CD14-positive monocyte (primary cell): ENCODE measurements around the gene TMEM44. TPM values are rescaled to one million over a fixed set of nuclear protein-coding genes. Genes with fewer than 3 reads are reported as not detected.
A peak's percentile ranks its signal among the peaks of the same experiment; 100 is the strongest.

ENCODE experiments used
- DNase-seq, 3 donors: peaks; one replicate each; pipeline ENCODE4 v3.0.0-alpha.2; 2011 to 2022
- H2AFZ ChIP-seq: 2 replicates; pipeline ENCODE4 v1.6.0; 2012; ENCODE audit warnings: mild to moderate bottlenecking, low read depth, low read length, inconsistent platforms; ENCODE audit not compliant: insufficient read depth, poor library complexity, severe bottlenecking
- H3K27ac ChIP-seq, 2 donors: 1 replicate in 1 of 2; 2 replicates in 1 of 2; pipeline ENCODE4 v1.5.1; 2012 to 2013; ENCODE audit warnings: low read length in 2 of 2, control low read depth in 1 of 2, inconsistent platforms in 1 of 2, low read depth in 1 of 2, mild to moderate bottlenecking in 1 of 2
- H3K27me3 ChIP-seq, 2 donors: one replicate each; pipeline versions ENCODE4 v1.6.0 to v1.6.1; 2011 to 2013; ENCODE audit warnings: low read length in 2 of 2; ENCODE audit not compliant: control insufficient read depth in 2 of 2, insufficient read depth in 2 of 2
- H3K36me3 ChIP-seq, 2 donors: replicated peaks in 1 of 2; 1 replicate in 1 of 2; 2 replicates in 1 of 2; pipeline versions ENCODE4 v1.5.1 to v1.6.1; 2012 to 2013; ENCODE audit warnings: low read length in 2 of 2, control low read depth in 1 of 2, inconsistent platforms in 1 of 2, mild to moderate bottlenecking in 1 of 2; ENCODE audit not compliant: insufficient read depth in 2 of 2, control insufficient read depth in 1 of 2
- H3K4me1 ChIP-seq, 2 donors: 1 replicate in 1 of 2; 2 replicates in 1 of 2; pipeline versions ENCODE4 v1.5.1 to v1.6.1; 2012 to 2013; ENCODE audit warnings: low read length in 2 of 2, control low read depth in 1 of 2, inconsistent platforms in 1 of 2, mild to moderate bottlenecking in 1 of 2, moderate library complexity in 1 of 2; ENCODE audit not compliant: insufficient read depth in 2 of 2, control insufficient read depth in 1 of 2
- H3K4me2 ChIP-seq: replicated peaks from 2 replicates; pipeline ENCODE3; 2012; ENCODE audit warnings: low read length, moderate library complexity, mild to moderate bottlenecking; ENCODE audit not compliant: poor library complexity, severe bottlenecking; ENCODE audit errors: extremely low read depth
- H3K4me3 ChIP-seq, 3 experiments: fragments of 200-600 bp in 1 of 3; sonication (generic) in 1 of 3; replicated peaks in 1 of 3; 1 replicate in 2 of 3; 2 replicates in 1 of 3; pipeline ENCODE4 v1.5.1; 2011 to 2013; ENCODE audit warnings: low read length in 3 of 3, mild to moderate bottlenecking in 3 of 3, control low read depth in 2 of 3, low read depth in 2 of 3, inconsistent platforms in 1 of 3, moderate library complexity in 1 of 3
- H3K79me2 ChIP-seq: 2 replicates; pipeline ENCODE4 v1.6.0; 2012; ENCODE audit warnings: mild to moderate bottlenecking, control low read depth, inconsistent platforms, low read length, moderate library complexity; ENCODE audit not compliant: insufficient read depth
- H3K9ac ChIP-seq: 2 replicates; pipeline ENCODE4 v1.6.0; 2017; ENCODE audit warnings: low read length, mild to moderate bottlenecking; ENCODE audit not compliant: insufficient read depth, poor library complexity, severe bottlenecking
- H3K9me3 ChIP-seq, 2 donors: replicated peaks in 1 of 2; 1 replicate in 1 of 2; 2 replicates in 1 of 2; pipeline versions ENCODE4 v1.5.1 to v1.6.1; 2012 to 2013; ENCODE audit warnings: low read length in 2 of 2, control low read depth in 1 of 2; ENCODE audit not compliant: control insufficient read depth in 1 of 2, insufficient read depth in 1 of 2
- H4K20me1 ChIP-seq: 2 replicates; pipeline ENCODE4 v1.6.0; 2012; ENCODE audit warnings: mild to moderate bottlenecking, low read length, control low read depth, moderate library complexity; ENCODE audit not compliant: insufficient read depth
- H3K27ac Mint-ChIP-seq, 7 donors: one replicate each; pipeline ENCODE4 v1.8.0; 2020; ENCODE audit warnings: mild to moderate bottlenecking in 7 of 7, mixed read lengths in 7 of 7, moderate library complexity in 6 of 7, inconsistent platforms in 2 of 7
- H3K27me3 Mint-ChIP-seq, 3 donors: one replicate each; pipeline ENCODE4 v1.8.0; 2021 to 2022; ENCODE audit warnings: low read depth in 3 of 3, mild to moderate bottlenecking in 3 of 3, mixed read lengths in 3 of 3, moderate library complexity in 3 of 3, inconsistent platforms in 1 of 3
- H3K36me3 Mint-ChIP-seq, 2 donors: one replicate each; pipeline ENCODE4 v1.8.0; 2020; ENCODE audit warnings: mixed read lengths in 2 of 2, inconsistent platforms in 1 of 2, mild to moderate bottlenecking in 1 of 2
- H3K4me1 Mint-ChIP-seq: one replicate; pipeline ENCODE4 v1.8.0; 2020; ENCODE audit warnings: mild to moderate bottlenecking, mixed read lengths
- H3K4me3 Mint-ChIP-seq, 2 donors: one replicate each; pipeline ENCODE4 v1.8.0; 2020; ENCODE audit warnings: mild to moderate bottlenecking in 2 of 2, mixed read lengths in 2 of 2, moderate library complexity in 1 of 2
- H3K9me3 Mint-ChIP-seq, 7 donors: one replicate each; pipeline ENCODE4 v1.8.0; 2020 to 2022; ENCODE audit warnings: mixed read lengths in 7 of 7, mild to moderate bottlenecking in 6 of 7, moderate library complexity in 6 of 7, inconsistent platforms in 2 of 7
- WGBS: methylation state at CpG from one replicate; pipeline ENCODE4 v1.1.5; 2013; ENCODE audit warnings: missing lambda C conversion rate; ENCODE audit not compliant: insufficient coverage; 5-methylcytosine and 5-hydroxymethylcytosine counted together
- intact Hi-C, 2 donors: fragments of 100-400 bp; cut with micrococcal nuclease; formaldehyde crosslinking; loops; one replicate each; pipeline versions ENCODE4 v1.15.0 to v1.15.1; 2023
- polyA plus RNA-seq, 3 donors: library from polyadenylated mRNA; depleted of rRNA in 1 of 3; unstranded in 2 of 3; stranded (reverse) in 1 of 3; fragments of 300-500 nt in 2 of 3; fragments of >200 nt in 1 of 3; fragmentation: Illumina TruSeq in 2 of 3; gene quantifications; 1 replicate in 2 of 3; 2 replicates in 1 of 3; pipeline ENCODE4 v1.2.3, GENCODE V29; 2012 to 2021
- TF ChIP-seq, protein P1 (sequence below): fragments of 200-600 bp; IDR thresholded peaks from one replicate; pipeline ENCODE4 v1.8.0; 2022; ENCODE audit warnings: antibody characterized with exemption, mild to moderate bottlenecking

Gene TMEM44
- polyA plus RNA-seq, 3 donors = 0.68 TPM; not detected in 2

DNA sequence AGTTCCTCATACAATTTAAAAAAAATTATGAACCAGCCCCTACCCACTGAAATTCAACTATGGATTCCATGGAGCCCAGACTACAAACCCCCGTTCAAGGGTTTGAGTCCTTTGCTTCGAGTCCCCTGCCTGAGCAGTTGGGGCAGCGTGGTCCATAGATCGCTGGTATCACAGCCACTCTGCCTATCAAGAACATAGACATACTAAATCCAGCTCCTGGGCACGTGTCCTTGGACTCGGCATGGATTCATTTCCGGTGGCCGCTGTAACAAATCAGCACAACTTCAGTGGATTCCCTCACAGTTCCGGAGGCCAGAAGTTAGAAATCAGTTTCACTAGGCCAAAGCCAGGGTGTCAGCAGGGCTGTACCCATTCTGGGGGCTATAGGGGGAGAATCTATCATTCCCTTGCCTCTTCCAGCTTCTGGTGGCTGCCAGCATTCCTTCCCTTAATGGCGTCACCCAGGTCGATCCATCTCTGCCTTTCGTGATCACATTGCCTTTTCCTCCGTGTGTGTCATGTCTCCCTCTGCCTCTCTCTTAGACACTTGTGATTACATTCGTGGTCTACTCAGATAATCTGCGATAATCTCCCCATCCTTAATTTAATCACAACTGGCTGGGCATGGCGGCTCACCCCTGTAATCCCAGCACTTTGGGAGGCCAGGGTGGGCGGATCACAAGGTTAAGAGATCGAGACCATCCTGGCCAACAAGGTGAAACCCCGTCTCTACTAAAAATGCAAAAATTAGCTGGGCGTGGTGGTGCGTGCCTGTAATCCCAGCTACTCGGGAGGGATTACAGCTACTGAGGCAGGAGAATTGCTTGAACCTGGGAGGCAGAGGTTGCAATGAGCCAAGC, 4.6 kb upstream of the TMEM44 start:
- TF ChIP-seq, protein P1, sequence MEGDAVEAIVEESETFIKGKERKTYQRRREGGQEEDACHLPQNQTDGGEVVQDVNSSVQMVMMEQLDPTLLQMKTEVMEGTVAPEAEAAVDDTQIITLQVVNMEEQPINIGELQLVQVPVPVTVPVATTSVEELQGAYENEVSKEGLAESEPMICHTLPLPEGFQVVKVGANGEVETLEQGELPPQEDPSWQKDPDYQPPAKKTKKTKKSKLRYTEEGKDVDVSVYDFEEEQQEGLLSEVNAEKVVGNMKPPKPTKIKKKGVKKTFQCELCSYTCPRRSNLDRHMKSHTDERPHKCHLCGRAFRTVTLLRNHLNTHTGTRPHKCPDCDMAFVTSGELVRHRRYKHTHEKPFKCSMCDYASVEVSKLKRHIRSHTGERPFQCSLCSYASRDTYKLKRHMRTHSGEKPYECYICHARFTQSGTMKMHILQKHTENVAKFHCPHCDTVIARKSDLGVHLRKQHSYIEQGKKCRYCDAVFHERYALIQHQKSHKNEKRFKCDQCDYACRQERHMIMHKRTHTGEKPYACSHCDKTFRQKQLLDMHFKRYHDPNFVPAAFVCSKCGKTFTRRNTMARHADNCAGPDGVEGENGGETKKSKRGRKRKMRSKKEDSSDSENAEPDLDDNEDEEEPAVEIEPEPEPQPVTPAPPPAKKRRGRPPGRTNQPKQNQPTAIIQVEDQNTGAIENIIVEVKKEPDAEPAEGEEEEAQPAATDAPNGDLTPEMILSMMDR = no peak
- H3K4me2 ChIP-seq = no peak overlapping the region
- Mint-ChIP-seq H3K9me3 (no peaks in the 10 kb centered on the region), H3K4me1 (peaks cover 12% of the 10 kb centered on the region), H3K27me3 (peaks cover 6 to 8% (median 7%) of the 10 kb centered on the region in 3 donors), H3K4me3 (no peak overlapping the region), H3K36me3 (peaks cover 35 to 37% of the 10 kb centered on the region in 2 donors), H3K27ac (peak overlapping the region in 1 of 7 donors; percentile 47)
- no peaks in the 10 kb centered on the region for H3K27me3 ChIP-seq
- no peaks in the 10 kb centered on the region for H3K79me2 ChIP-seq
- no peak overlapping the region for H3K4me3 ChIP-seq
- no peaks in the 10 kb centered on the region for H3K9me3 ChIP-seq
- H2AFZ ChIP-seq = no peak overlapping the region
- H4K20me1 ChIP-seq = no peaks in the 10 kb centered on the region
- H3K27ac ChIP-seq = no peak overlapping the region
- DNase-seq = no peak
- H3K9ac ChIP-seq = no peak overlapping the region
- 99% methylated on average over 15 of the region's 22 CpGs for WGBS
- peaks cover 34 to 39% of the 10 kb centered on the region in 2 donors for H3K36me3 ChIP-seq
- peaks cover 6 to 9% of the 10 kb centered on the region in 2 donors for H3K4me1 ChIP-seq
- intact Hi-C loops = no loop called here

GRCh38 chr3:194637066-194637465, 3.8 kb upstream of the TMEM44 start:
- DNase-seq = no peak
- Histone ChIP-seq H3K27ac (no peak overlapping the region), H3K36me3 (peaks cover 27 to 32% of the 10 kb centered on the region in 2 donors), H3K4me3 (no peak overlapping the region), H4K20me1 (no peaks in the 10 kb centered on the region), H2AFZ (no peak overlapping the region), H3K9ac (no peak overlapping the region), H3K79me2 (no peaks in the 10 kb centered on the region), H3K27me3 (no peaks in the 10 kb centered on the region), H3K4me2 (no peak overlapping the region), H3K4me1 (peaks cover 12 to 16% of the 10 kb centered on the region in 2 donors), H3K9me3 (no peaks in the 10 kb centered on the region)
- H3K4me3 Mint-ChIP-seq = no peak overlapping the region
- no peaks in the 10 kb centered on the region for H3K9me3 Mint-ChIP-seq
- 94% methylated on average over 2 of the region's 3 CpGs for WGBS
- intact Hi-C loops = no loop called here
- H3K36me3 Mint-ChIP-seq = peaks cover 32 to 33% of the 10 kb centered on the region in 2 donors
- TF ChIP-seq, protein P1 = no peak
- peaks cover 18% of the 10 kb centered on the region for H3K4me1 Mint-ChIP-seq
- H3K27ac Mint-ChIP-seq = peak overlapping the region in 1 of 7 donors; percentile 47
- peaks cover 8 to 12% (median 11%) of the 10 kb centered on the region in 3 donors for H3K27me3 Mint-ChIP-seq
